IMR-90 (cell line): ENCODE measurements around the gene IFRD1. TPM values are rescaled to one million over a fixed set of nuclear protein-coding genes. Genes with fewer than 3 reads are reported as not detected.

Experiments used
- ATAC-seq: fragments of 200-7000 bp; cut with Tn5 transposase; 2 replicates; pipeline ENCODE4 v1.9.1; 2020; ENCODE audit warnings: low read depth, mild to moderate bottlenecking, moderate library complexity
- BruUV-seq: library from RNA; stranded (reverse); fragments of 400-500 nt; replicated peaks from 2 replicates; lab custom pipeline; 2021; lab: Mats Ljungman, UMichigan
- CTCF ChIA-PET: fragments of 300-600 bp; formaldehyde crosslinking; extraction: SDS; loops from one replicate; lab custom pipeline; 2021; ENCODE audit warnings: antibody characterized with exemption; lab: Yijun Ruan, JAX
- POLR2A ChIA-PET: fragments of 300-600 bp; sonication (Branson Sonifier 250); formaldehyde crosslinking; loops from one replicate; lab custom pipeline; 2022; ENCODE audit warnings: antibody characterized with exemption; ENCODE audit not compliant: unreplicated experiment; lab: Charles Lee
- DNase-seq: peaks from one replicate; pipeline ENCODE4 v3.0.0; 2013
- H2AFZ ChIP-seq: replicated peaks from 2 replicates; pipeline ENCODE3; 2013; ENCODE audit warnings: low read length, mild to moderate bottlenecking; ENCODE audit not compliant: poor library complexity
- H2AK5ac ChIP-seq: 2 replicates; pipeline ENCODE4 v1.6.1; 2013; ENCODE audit warnings: low read depth, low read length, inconsistent platforms
- H2AK9ac ChIP-seq: replicated peaks from 2 replicates; pipeline ENCODE3; 2013; ENCODE audit warnings: mild to moderate bottlenecking, low read depth, low read length, moderate library complexity; ENCODE audit not compliant: poor library complexity
- H2BK120ac ChIP-seq: 2 replicates; pipeline ENCODE4 v1.6.1; 2013; ENCODE audit warnings: low read depth, low read length, inconsistent platforms
- H2BK15ac ChIP-seq: 3 replicates; pipeline ENCODE4 v1.6.1; 2013; ENCODE audit warnings: low read depth, low read length, inconsistent platforms
- H2BK20ac ChIP-seq: 2 replicates; pipeline ENCODE4 v1.6.1; 2013; ENCODE audit warnings: low read depth, mild to moderate bottlenecking, inconsistent platforms, low read length, moderate library complexity
- H2BK5ac ChIP-seq: 2 replicates; pipeline ENCODE4 v1.6.1; 2013; ENCODE audit warnings: mild to moderate bottlenecking, low read depth, low read length, inconsistent platforms; ENCODE audit not compliant: poor library complexity, severe bottlenecking
- H3K14ac ChIP-seq: replicated peaks from 2 replicates; pipeline ENCODE4 v1.6.1; 2013; ENCODE audit warnings: low read depth, low read length, inconsistent platforms
- H3K18ac ChIP-seq: 2 replicates; pipeline ENCODE4 v1.6.1; 2013; ENCODE audit warnings: low read depth, low read length, control low read depth
- H3K23ac ChIP-seq: 2 replicates; pipeline ENCODE4 v1.6.1; 2013; ENCODE audit warnings: low read depth, low read length, inconsistent platforms
- H3K27ac ChIP-seq: 2 replicates; pipeline ENCODE4 v1.5.1; 2013; ENCODE audit warnings: mild to moderate bottlenecking, control low read depth, low read length; ENCODE audit not compliant: insufficient read depth
- H3K27me3 ChIP-seq: 2 replicates; pipeline ENCODE4 v1.6.1; 2013; ENCODE audit warnings: low read length; ENCODE audit not compliant: control insufficient read depth, insufficient read depth
- H3K36me3 ChIP-seq: 2 replicates; pipeline ENCODE4 v1.6.1; 2013; ENCODE audit warnings: low read length, mixed read lengths; ENCODE audit not compliant: control insufficient read depth, insufficient read depth
- H3K4ac ChIP-seq: 2 replicates; pipeline ENCODE4 v1.6.1; 2013; ENCODE audit warnings: low read depth, low read length, inconsistent platforms
- H3K4me1 ChIP-seq: 2 replicates; pipeline ENCODE4 v1.6.1; 2013; ENCODE audit warnings: low read length, mixed read lengths; ENCODE audit not compliant: control insufficient read depth, insufficient read depth
- H3K4me2 ChIP-seq: 2 replicates; pipeline ENCODE4 v1.6.1; 2013; ENCODE audit warnings: low read depth, mild to moderate bottlenecking, control low read depth, low read length, moderate library complexity
- H3K4me3 ChIP-seq: 2 replicates; pipeline ENCODE4 v1.5.1; 2013; ENCODE audit warnings: low read depth, mild to moderate bottlenecking, control low read depth, low read length, moderate library complexity; ENCODE audit not compliant: insufficient read depth
- H3K56ac ChIP-seq: 2 replicates; pipeline ENCODE4 v1.6.1; 2013; ENCODE audit warnings: low read length, inconsistent platforms; ENCODE audit not compliant: insufficient read depth; ENCODE audit errors: extremely low read depth
- H3K79me1 ChIP-seq, 2 experiments: 2 replicates each; pipeline ENCODE4 v1.6.1; 2013; ENCODE audit warnings: low read length in 2 of 2, inconsistent platforms in 1 of 2, low read depth in 1 of 2
- H3K9ac ChIP-seq: 2 replicates; pipeline ENCODE4 v1.6.1; 2013; ENCODE audit warnings: low read depth, low read length, control low read depth
- H3K9me1 ChIP-seq: 2 replicates; pipeline ENCODE4 v1.6.1; 2013; ENCODE audit warnings: low read length, inconsistent platforms; ENCODE audit not compliant: insufficient read depth
- H3K9me3 ChIP-seq: 2 replicates; pipeline ENCODE4 v1.6.1; 2013; ENCODE audit warnings: low read length; ENCODE audit not compliant: control insufficient read depth, insufficient read depth
- H4K20me1 ChIP-seq: 2 replicates; pipeline ENCODE4 v1.6.1; 2013; ENCODE audit warnings: low read length, inconsistent platforms; ENCODE audit not compliant: insufficient read depth
- H4K5ac ChIP-seq: 2 replicates; pipeline ENCODE4 v1.6.1; 2013; ENCODE audit warnings: mild to moderate bottlenecking, low read depth, low read length, control low read depth
- H4K8ac ChIP-seq, 2 experiments: 2 replicates each; pipeline ENCODE4 v1.6.1; 2013; ENCODE audit warnings: low read depth in 2 of 2, low read length in 2 of 2, control low read depth in 1 of 2, inconsistent platforms in 1 of 2
- H4K91ac ChIP-seq: 2 replicates; pipeline ENCODE4 v1.6.1; 2013; ENCODE audit warnings: low read depth, low read length, inconsistent platforms; ENCODE audit not compliant: insufficient read depth
- BHLHE40 ChIP-seq: fragments of 150-350 bp; IDR thresholded peaks from 2 replicates; pipeline ENCODE4 v1.6.1; 2016; ENCODE audit warnings: mild to moderate bottlenecking, low read depth, low read length
- CEBPB ChIP-seq: IDR thresholded peaks from 2 replicates; pipeline ENCODE4 v1.6.1; 2012; ENCODE audit warnings: low read depth, low read length, improper control_type of control experiment
- CHD1 ChIP-seq: IDR thresholded peaks from 2 replicates; pipeline ENCODE4 v1.6.1; 2012; ENCODE audit warnings: low read depth, low read length, improper control_type of control experiment
- CTCF ChIP-seq: conservative IDR thresholded peaks from 2 replicates; pipeline ENCODE4 v1.5.1; 2012; ENCODE audit warnings: mild to moderate bottlenecking, low read depth, low read length, improper control_type of control experiment
- ELK1 ChIP-seq: fragments of 150-350 bp; IDR thresholded peaks from 2 replicates; pipeline ENCODE4 v1.6.1; 2016; ENCODE audit warnings: low read depth, mild to moderate bottlenecking, low read length, moderate library complexity, borderline replicate concordance
- FOS ChIP-seq: fragments of 150-350 bp; IDR thresholded peaks from 2 replicates; pipeline ENCODE4 v1.6.1; 2016; ENCODE audit warnings: low read depth, low read length
- MAFK ChIP-seq: IDR thresholded peaks from 2 replicates; pipeline ENCODE4 v1.6.1; 2012; ENCODE audit warnings: low read depth, low read length, improper control_type of control experiment
- MAZ ChIP-seq: IDR thresholded peaks from 2 replicates; pipeline ENCODE4 v1.6.1; 2012; ENCODE audit warnings: low read depth, mild to moderate bottlenecking, low read length, improper control_type of control experiment, moderate library complexity, borderline replicate concordance
- MXI1 ChIP-seq: IDR thresholded peaks from 2 replicates; pipeline ENCODE4 v1.6.1; 2012; ENCODE audit warnings: low read depth, mild to moderate bottlenecking, low read length, moderate library complexity, borderline replicate concordance
- NFE2L2 ChIP-seq: fragments of 150-350 bp; IDR thresholded peaks from 2 replicates; pipeline ENCODE4 v1.6.1; 2016; ENCODE audit warnings: low read depth, mild to moderate bottlenecking, low read length
- POLR2A ChIP-seq: IDR thresholded peaks from 2 replicates; pipeline ENCODE4 v1.6.1; 2012; ENCODE audit warnings: mild to moderate bottlenecking, low read depth, low read length
- RAD21 ChIP-seq: IDR thresholded peaks from 2 replicates; pipeline ENCODE4 v1.6.1; 2012; ENCODE audit warnings: low read length, improper control_type of control experiment
- RCOR1 ChIP-seq: IDR thresholded peaks from 2 replicates; pipeline ENCODE4 v1.6.1; 2012; ENCODE audit warnings: mild to moderate bottlenecking, low read length, improper control_type of control experiment; ENCODE audit not compliant: insufficient replicate concordance
- RFX5 ChIP-seq: IDR thresholded peaks from 2 replicates; pipeline ENCODE4 v1.8.0; 2012; ENCODE audit warnings: low read depth, mild to moderate bottlenecking, low read length, moderate library complexity
- USF2 ChIP-seq: fragments of 150-350 bp; IDR thresholded peaks from 2 replicates; pipeline ENCODE4 v1.6.1; 2017; ENCODE audit warnings: mild to moderate bottlenecking, antibody characterized with exemption, low read length, low read depth
- WGBS, 2 experiments: methylation state at CpG; one replicate each; pipeline versions ENCODE4 v1.1.5 to v1.1.7; 2013; ENCODE audit warnings: missing lambda C conversion rate in 2 of 2; ENCODE audit not compliant: insufficient read length in 1 of 2; ENCODE audit errors: extremely low coverage in 2 of 2; 5-methylcytosine and 5-hydroxymethylcytosine counted together
- dilution Hi-C: fragments of 300-500 bp; cut with HindIII; formaldehyde crosslinking; loops from one replicate; pipeline ENCODE4 v1.14.3; 2018; ENCODE audit warnings: low sequenced_read_pairs; ENCODE audit not compliant: unreplicated experiment
- in situ Hi-C: fragments of 300-500 bp; cut with MboI; formaldehyde crosslinking; loops from 3 replicates; pipeline ENCODE4 v1.14.3; 2019; ENCODE audit warnings: low sequenced_read_pairs, inconsistent platforms, mixed read lengths
- intact Hi-C: fragments of 100-400 bp; cut with micrococcal nuclease; formaldehyde crosslinking; loops from 2 replicates; pipeline ENCODE4 v1.10.0; 2022
- polyA plus RNA-seq, 3 experiments: library from polyadenylated mRNA; depleted of rRNA; stranded (reverse); fragments of >200 nt; gene quantifications; 2 replicates each; pipeline ENCODE4 v1.2.3, GENCODE V29; 2012; ENCODE audit warnings: low replicate concordance in 1 of 3
- total RNA-seq: library from RNA; depleted of rRNA; stranded (reverse); fragments of >200 nt; gene quantifications from 2 replicates; pipeline ENCODE4 v1.2.3, GENCODE V29; 2012

Gene IFRD1
- total and polyA plus RNA-seq, 2 of the 4 experiments (the other 2 are of a cell fraction) = 18.3 to 25.3 TPM

DNA sequence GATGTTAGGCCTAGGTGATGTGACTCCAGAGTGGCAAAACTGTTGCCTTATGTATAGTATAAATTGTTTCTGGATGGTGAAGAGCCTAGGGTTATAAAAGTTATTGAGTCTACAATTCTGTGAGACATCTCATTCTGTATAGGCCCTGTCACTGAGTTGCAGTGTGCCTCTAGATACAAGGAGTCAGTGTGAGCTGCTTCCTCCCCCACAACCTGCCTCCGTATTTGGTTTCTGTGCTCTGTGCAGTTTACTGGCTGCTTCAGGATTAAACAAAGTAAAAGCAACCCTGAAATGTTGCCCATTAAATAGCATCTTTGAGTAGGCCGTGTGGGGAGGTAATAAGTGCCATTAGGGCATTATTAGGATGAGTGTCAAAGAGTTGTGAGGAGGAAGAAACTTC lies 1.9 kb upstream of the IFRD1 start:
- Histone ChIP-seq H3K18ac (no peak overlapping the region), H3K27me3 (no peaks in the 10 kb centered on the region), H3K9me1 (no peaks in the 10 kb centered on the region), H3K4me3 (no peak overlapping the region), H3K9ac (no peak overlapping the region), H3K14ac (no peak overlapping the region), H3K4ac (no peak overlapping the region), H4K20me1 (peaks cover 25% of the 10 kb centered on the region), H2AK9ac (no peak overlapping the region), H2BK15ac (no peak overlapping the region), H3K9me3 (no peaks in the 10 kb centered on the region), H2BK20ac (no peak overlapping the region), H3K4me2 (no peak overlapping the region), H3K4me1 (no peaks in the 10 kb centered on the region; the same call in 1 of the 2 replicates), H4K8ac (no peak overlapping the region), H4K91ac (no peak overlapping the region), H3K27ac (no peak overlapping the region), H2BK120ac (no peak overlapping the region), H3K79me1 (peaks cover 5 to 15% of the 10 kb centered on the region in 2 experiments; a peak in 3 of 4 replicates), H2AK5ac (no peak overlapping the region), H3K56ac (no peak overlapping the region), H3K36me3 (no peaks in the 10 kb centered on the region), H4K5ac (no peak overlapping the region), H2BK5ac (no peak overlapping the region), H3K23ac (no peak overlapping the region), H2AFZ (no peak overlapping the region)
- POLR2A ChIA-PET = interaction anchor here (0.5 kb wide), 1 partner anchor 359 kb away, joined by 3 read pairs; no protein-coding TSS in a partner anchor
- in situ Hi-C loops = no loop called here
- BruUV-seq = no TSS peak
- WGBS, 2 experiments = 67% methylated on average over 1 of the region's 2 CpGs; no CpG with 5 or more reads in 1 of the 2 experiments
- DNase-seq = no peak
- no peak for ATAC-seq
- intact Hi-C loops = no loop called here
- CTCF ChIA-PET = no interaction called here
- dilution Hi-C loops = no loop called here
- no peak for TF ChIP-seq RAD21
- no peak for TF ChIP-seq ELK1
- TF ChIP-seq BHLHE40 = no peak
- no peak for TF ChIP-seq CEBPB
- no peak for TF ChIP-seq MXI1
- TF ChIP-seq POLR2A = no peak
- no peak for TF ChIP-seq CHD1
- TF ChIP-seq FOS = no peak
- TF ChIP-seq NFE2L2 = no peak
- no peak for TF ChIP-seq CTCF
- no peak for TF ChIP-seq RFX5
- no peak for TF ChIP-seq MAZ
- no peak for TF ChIP-seq MAFK
- no peak for TF ChIP-seq USF2
- no peak for TF ChIP-seq RCOR1
